Right atrium auricular region (tissue), 2 donors: Measurements from ENCODE around the gene HOXD3. TPM values are rescaled to one million over a fixed set of nuclear protein-coding genes. Genes with fewer than 3 reads are reported as not detected.

Source experiments
- DNase-seq: peaks from one replicate; pipeline ENCODE4 v3.0.0-alpha.2; 2019; ENCODE audit warnings: low spot score
- H3K27ac ChIP-seq, 2 donors: fragments of 200-600 bp; sonication (generic); 1 replicate in 1 of 2; 2 replicates in 1 of 2; pipeline ENCODE4 v1.5.1; 2016 to 2019
- H3K27me3 ChIP-seq, 2 donors: fragments of 200-600 bp; sonication (generic); one replicate each; pipeline versions ENCODE4 v1.5.1 to v1.6.0; 2017 to 2019
- H3K36me3 ChIP-seq: fragments of 200-600 bp; sonication (generic); one replicate; pipeline ENCODE4 v1.5.1; 2016
- H3K4me1 ChIP-seq, 2 donors: fragments of 200-600 bp; sonication (generic); one replicate each; pipeline versions ENCODE4 v1.5.1 to v1.6.0; 2017 to 2019
- H3K4me3 ChIP-seq, 2 donors: fragments of 200-600 bp; sonication (generic); 1 replicate in 1 of 2; 2 replicates in 1 of 2; pipeline ENCODE4 v1.5.1; 2017 to 2019; ENCODE audit warnings: mild to moderate bottlenecking in 1 of 2, moderate library complexity in 1 of 2
- H3K9me3 ChIP-seq, 2 donors: fragments of 200-600 bp; sonication (generic); one replicate each; pipeline ENCODE4 v1.5.1; 2019
- total RNA-seq, 2 donors: library from RNA; depleted of rRNA; stranded (reverse); fragments of >200 nt; gene quantifications; one replicate each; pipeline ENCODE4 v1.1.0, GENCODE V29; 2016
- TF ChIP-seq, protein P1 (sequence below), 2 donors: fragments of 200-600 bp; sonication (generic); IDR thresholded peaks; one replicate each; pipeline ENCODE4 v1.5.1; 2019; ENCODE audit warnings: antibody characterized with exemption in 2 of 2

Gene HOXD3
- total RNA-seq, 2 donors from 2014 or later, result not detected

DNA sequence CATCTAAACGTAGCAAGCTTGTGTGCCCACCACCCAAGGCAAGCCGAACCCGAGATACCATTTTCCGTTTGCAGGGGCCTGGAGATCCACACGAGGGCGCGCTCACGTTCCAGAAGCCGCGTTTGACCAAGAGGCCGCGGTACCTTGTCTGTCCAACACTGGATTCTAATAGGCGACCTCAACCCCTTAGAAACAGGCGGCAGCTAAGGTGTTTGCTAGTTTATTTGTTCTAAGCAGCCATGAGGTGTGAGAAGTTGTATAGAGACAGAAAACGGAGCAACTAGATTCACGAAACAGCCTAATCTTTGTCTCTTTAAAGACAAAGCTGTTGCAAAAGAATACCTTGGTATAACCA is 45.8 kb upstream of the HOXD3 start:
- TF ChIP-seq, protein P1, sequence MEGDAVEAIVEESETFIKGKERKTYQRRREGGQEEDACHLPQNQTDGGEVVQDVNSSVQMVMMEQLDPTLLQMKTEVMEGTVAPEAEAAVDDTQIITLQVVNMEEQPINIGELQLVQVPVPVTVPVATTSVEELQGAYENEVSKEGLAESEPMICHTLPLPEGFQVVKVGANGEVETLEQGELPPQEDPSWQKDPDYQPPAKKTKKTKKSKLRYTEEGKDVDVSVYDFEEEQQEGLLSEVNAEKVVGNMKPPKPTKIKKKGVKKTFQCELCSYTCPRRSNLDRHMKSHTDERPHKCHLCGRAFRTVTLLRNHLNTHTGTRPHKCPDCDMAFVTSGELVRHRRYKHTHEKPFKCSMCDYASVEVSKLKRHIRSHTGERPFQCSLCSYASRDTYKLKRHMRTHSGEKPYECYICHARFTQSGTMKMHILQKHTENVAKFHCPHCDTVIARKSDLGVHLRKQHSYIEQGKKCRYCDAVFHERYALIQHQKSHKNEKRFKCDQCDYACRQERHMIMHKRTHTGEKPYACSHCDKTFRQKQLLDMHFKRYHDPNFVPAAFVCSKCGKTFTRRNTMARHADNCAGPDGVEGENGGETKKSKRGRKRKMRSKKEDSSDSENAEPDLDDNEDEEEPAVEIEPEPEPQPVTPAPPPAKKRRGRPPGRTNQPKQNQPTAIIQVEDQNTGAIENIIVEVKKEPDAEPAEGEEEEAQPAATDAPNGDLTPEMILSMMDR (IDR thresholded peaks at IDR 0.05), result peak; percentile 17 to 64
- H3K36me3 ChIP-seq, result no peaks in the 10 kb centered on the region
- H3K4me3 ChIP-seq, result no peak overlapping the region
- H3K4me1 ChIP-seq, result peaks cover 0 to 27% of the 10 kb centered on the region in 2 donors
- no peak overlapping the region for H3K27ac ChIP-seq
- peaks cover 80 to 89% of the 10 kb centered on the region in 2 donors for H3K27me3 ChIP-seq
- no peak for DNase-seq
- no peaks in the 10 kb centered on the region for H3K9me3 ChIP-seq

DNA sequence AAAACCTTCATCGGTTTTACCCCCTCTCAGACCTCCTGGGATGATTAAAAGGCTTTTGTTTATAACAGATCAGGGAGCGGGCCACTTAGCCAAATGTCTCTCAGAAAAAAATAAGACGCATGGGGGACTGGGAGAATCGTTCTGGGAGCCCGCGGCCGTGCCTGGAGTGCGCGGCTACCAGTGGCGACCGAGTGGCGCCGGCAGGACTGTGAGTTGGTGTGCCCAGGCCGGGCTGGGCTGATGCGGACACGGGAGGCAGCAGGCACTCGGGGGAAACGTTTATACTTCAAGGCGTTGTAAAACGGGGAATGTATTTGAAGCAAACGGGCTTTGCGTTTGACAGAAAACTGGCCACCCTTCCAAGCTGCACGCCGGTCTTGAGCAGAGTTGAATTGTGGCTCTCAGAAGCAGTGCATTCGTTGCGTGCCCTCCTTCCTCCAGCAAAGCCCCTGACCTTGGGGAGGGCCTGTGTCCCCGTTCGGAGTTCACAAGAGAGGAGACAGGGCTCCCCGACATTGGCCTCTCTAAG is 45.2 kb upstream of the HOXD3 start:
- Histone ChIP-seq H3K36me3 (no peaks in the 10 kb centered on the region), H3K27me3 (peaks cover 79 to 89% of the 10 kb centered on the region in 2 donors), H3K4me3 (no peak overlapping the region), H3K4me1 (peaks cover 0 to 25% of the 10 kb centered on the region in 2 donors), H3K9me3 (no peaks in the 10 kb centered on the region), H3K27ac (no peak overlapping the region)
- DNase-seq, result no peak
- TF ChIP-seq, protein P1 (IDR thresholded peaks at IDR 0.05), result no peak

DNA sequence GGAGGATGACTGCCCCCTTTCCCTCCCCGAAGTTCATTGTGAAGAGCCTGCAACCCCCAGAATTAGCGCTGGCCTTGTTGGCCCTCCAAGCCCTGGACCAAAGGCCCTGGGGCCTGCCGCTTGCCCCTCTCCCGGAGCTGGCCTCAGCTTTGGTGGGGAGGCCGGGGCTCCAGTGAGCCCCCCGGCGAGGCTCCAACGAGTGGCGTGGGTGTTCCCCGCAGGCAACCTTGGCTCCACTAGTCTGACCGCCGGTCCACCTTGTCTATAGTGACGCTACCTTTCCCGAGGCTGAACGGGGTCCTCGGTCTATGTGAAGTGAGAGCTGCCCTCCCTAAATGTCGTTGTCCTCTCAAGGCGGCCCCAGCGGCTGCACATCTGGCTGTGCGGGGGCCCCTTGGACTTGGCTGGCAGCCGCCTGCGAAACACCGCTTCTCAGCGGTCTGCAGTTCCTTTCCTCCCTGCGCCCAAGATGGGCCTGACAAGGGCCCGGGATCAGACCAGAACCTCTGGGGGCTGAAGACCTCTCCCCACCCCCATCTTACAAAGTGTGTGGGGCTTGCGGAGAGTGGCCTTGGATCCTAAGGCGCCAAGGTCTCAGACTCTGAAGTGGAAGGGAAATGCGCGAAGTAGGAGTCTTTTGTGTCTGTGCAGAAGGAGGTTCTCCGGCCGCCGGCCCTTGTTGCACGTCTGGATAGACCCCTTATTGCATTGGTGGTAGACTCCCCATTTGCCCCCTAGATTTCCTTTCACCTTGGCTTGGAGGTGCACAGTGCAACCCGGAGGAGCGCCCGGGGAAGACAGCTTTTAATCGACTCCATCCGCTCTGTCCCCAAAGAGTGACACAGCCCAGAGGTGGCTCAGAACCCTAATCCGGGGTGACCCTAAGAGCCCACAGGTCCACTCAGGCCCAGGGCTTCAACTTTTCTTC is 44.5 kb upstream of the HOXD3 start:
- H3K4me3 ChIP-seq, result no peak overlapping the region
- H3K9me3 ChIP-seq, result no peaks in the 10 kb centered on the region
- no peaks in the 10 kb centered on the region for H3K36me3 ChIP-seq
- no peak for DNase-seq
- peaks cover 0 to 20% of the 10 kb centered on the region in 2 donors for H3K4me1 ChIP-seq
- H3K27me3 ChIP-seq, result peaks cover 83 to 92% of the 10 kb centered on the region in 2 donors
- TF ChIP-seq, protein P1 (IDR thresholded peaks at IDR 0.05), result no peak
- H3K27ac ChIP-seq, result no peak overlapping the region

- peaks cover 0 to 6% of the 10 kb centered on the region in 2 donors for H3K4me1 ChIP-seq
- peaks cover 87 to 92% of the 10 kb centered on the region in 2 donors for H3K27me3 ChIP-seq
- peaks cover 0 to 4% of the 10 kb centered on the region in 2 donors for H3K9me3 ChIP-seq
- no peak for DNase-seq
- no peaks in the 10 kb centered on the region for H3K36me3 ChIP-seq
- no peak overlapping the region for H3K27ac ChIP-seq
- TF ChIP-seq, protein P1 (IDR thresholded peaks at IDR 0.05), result no peak
- no peak overlapping the region for H3K4me3 ChIP-seq
Observed at GRCh38 chr2:176114120-176114929, 42.8 kb upstream of the HOXD3 start.

DNA sequence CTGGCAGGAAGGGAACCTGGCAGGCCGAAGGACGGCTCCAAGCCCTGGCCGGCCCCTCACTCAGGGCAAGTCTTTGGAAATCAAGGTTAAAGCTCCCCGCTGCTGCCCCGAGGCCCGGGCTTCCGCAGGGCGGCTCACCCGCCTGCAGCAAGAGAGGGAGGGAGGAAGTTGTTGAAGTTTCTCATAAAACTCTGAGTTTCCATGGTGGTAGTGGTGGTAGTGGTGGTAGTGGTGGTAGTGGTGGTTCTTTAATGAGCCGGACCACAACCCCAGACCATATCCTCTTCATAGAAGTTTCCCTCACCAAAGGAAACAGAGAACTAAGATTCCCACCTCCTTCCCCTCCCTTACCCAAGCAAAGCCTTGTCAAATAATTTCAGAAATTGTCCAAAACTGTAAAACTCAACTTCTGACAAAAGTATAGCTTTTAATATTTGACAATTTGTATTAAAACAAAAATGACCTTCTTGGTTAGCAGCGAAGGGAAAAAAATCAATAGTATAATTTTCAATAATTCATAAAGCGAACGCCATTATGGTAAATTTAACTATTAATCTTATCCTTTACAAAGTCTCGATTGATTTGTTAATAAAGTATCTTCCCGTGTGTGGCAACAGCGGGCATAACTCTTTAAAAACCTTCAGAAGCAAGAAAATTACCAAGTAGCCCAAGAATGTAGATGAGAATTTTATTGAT is 42.0 kb upstream of the HOXD3 start:
- H3K27me3 ChIP-seq, result peaks cover 87 to 91% of the 10 kb centered on the region in 2 donors
- no peak overlapping the region for H3K27ac ChIP-seq
- H3K4me3 ChIP-seq, result no peak overlapping the region
- peaks cover 0 to 4% of the 10 kb centered on the region in 2 donors for H3K9me3 ChIP-seq
- no peaks in the 10 kb centered on the region for H3K36me3 ChIP-seq
- H3K4me1 ChIP-seq, result peaks cover 0 to 6% of the 10 kb centered on the region in 2 donors
- TF ChIP-seq, protein P1 (IDR thresholded peaks at IDR 0.05), result no peak
- no peak for DNase-seq
